K562 (cell line): Measurements from ENCODE around the gene PRDM16.

Experiments
- MCM3 ChIP-seq: fragments of 450-650 bp; IDR thresholded peaks from 2 replicates; pipeline ENCODE4 v1.6.1; 2016
- RB1 ChIP-seq: fragments of 450-650 bp; IDR thresholded peaks from 2 replicates; pipeline ENCODE4 v1.6.1; 2017; ENCODE audit warnings: low read depth, mild to moderate bottlenecking
- SETDB1 ChIP-seq: IDR thresholded peaks from one replicate; pipeline ENCODE4 v1.6.1; 2012; ENCODE audit warnings: low read length, control low read depth, inconsistent platforms
- SIN3B ChIP-seq: fragments of 450-650 bp; IDR thresholded peaks from 2 replicates; pipeline ENCODE4 v1.6.1; 2017; ENCODE audit warnings: low read depth, mild to moderate bottlenecking, moderate library complexity
- SNRNP70 ChIP-seq: fragments of 200-400 bp; formaldehyde crosslinking; optimal IDR thresholded peaks from 2 replicates; pipeline ENCODE3; 2017; ENCODE audit warnings: low read depth, low read length
- ZKSCAN8 ChIP-seq: fragments of 200-800 bp; sonication (Bioruptor generic); IDR thresholded peaks from 2 replicates; pipeline ENCODE4 v1.6.1; 2016; ENCODE audit warnings: missing genetic modification characterization, missing compliant biosample characterization
- ZNF184 ChIP-seq: sonication (generic); formaldehyde crosslinking; IDR thresholded peaks from 2 replicates; pipeline ENCODE4 v1.5.0; 2020; ENCODE audit warnings: missing genetic modification reagents
- ZNF239 ChIP-seq: fragments of 250-450 bp; sonication (Bioruptor Pico); IDR thresholded peaks from 2 replicates; pipeline ENCODE4 v1.4.0; 2020; ENCODE audit warnings: mild to moderate bottlenecking
- TF ChIP-seq, protein P1 (sequence below), 3 experiments: IDR thresholded peaks in 2 of 3; conservative IDR thresholded peaks in 1 of 3; 2 replicates each; pipeline ENCODE4 v1.5.1; 2011 to 2012; ENCODE audit warnings: low read length in 3 of 3, mild to moderate bottlenecking in 3 of 3, control low read depth in 2 of 3, improper control_type of control experiment in 1 of 3, inconsistent platforms in 1 of 3, low read depth in 1 of 3, mixed read lengths in 1 of 3, moderate library complexity in 1 of 3; ENCODE audit not compliant: insufficient read depth in 2 of 3
- TF ChIP-seq, protein P2 (sequence below): fragments of 450-650 bp; IDR thresholded peaks from 2 replicates; pipeline ENCODE4 v1.6.1; 2018; ENCODE audit warnings: mild to moderate bottlenecking, low read depth; ENCODE audit not compliant: partially characterized antibody

DNA sequence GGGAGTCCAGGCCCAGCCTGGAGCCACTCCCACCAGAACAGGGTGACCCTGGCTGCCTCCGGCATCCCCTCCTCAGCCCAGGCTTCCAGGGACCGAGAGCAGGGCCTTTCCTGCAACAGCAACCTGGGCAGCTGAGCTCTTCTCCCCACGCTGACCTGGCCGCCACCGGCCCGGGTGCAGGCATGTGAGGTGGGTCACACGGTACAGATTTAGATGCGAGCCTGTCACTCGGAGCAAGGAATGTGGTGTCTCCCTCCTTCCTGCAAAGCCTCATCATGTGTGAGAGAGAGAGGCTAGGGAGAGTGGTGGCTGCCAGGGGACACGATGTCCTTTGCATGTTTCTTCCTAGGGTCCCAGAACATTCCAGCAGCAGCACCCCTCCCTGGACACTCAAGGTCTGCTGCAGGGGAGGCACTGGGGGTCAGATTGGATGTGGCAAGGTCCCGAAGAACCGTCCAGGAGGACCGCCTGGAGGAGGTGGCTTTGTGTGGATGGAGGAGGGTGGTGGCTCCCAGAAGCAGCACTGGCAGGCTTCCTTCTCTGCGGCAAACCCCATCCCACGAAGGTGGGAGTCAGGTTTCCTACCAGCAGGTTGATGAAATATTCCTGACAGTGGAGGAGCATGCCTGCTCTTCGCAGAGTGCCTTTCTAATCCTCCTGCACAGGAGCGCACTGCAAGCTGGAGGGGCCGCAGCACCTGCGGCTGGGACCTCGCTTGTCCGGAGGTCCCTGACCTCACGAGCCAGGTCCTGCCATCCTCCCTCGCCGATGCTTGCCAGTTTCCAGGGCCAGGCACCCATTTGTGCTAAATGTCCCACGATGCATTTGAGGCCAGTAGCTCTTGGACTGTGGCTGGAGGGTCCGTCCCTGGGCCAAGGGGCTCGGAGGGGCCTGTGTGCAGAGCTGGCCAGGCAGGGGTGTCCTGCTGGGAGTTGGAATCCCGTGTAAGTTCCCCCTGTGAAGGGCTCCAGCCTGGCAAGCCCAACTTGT lies 68.4 kb downstream of the PRDM16 start:
- TF ChIP-seq, protein P1, sequence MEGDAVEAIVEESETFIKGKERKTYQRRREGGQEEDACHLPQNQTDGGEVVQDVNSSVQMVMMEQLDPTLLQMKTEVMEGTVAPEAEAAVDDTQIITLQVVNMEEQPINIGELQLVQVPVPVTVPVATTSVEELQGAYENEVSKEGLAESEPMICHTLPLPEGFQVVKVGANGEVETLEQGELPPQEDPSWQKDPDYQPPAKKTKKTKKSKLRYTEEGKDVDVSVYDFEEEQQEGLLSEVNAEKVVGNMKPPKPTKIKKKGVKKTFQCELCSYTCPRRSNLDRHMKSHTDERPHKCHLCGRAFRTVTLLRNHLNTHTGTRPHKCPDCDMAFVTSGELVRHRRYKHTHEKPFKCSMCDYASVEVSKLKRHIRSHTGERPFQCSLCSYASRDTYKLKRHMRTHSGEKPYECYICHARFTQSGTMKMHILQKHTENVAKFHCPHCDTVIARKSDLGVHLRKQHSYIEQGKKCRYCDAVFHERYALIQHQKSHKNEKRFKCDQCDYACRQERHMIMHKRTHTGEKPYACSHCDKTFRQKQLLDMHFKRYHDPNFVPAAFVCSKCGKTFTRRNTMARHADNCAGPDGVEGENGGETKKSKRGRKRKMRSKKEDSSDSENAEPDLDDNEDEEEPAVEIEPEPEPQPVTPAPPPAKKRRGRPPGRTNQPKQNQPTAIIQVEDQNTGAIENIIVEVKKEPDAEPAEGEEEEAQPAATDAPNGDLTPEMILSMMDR (IDR thresholded peaks at IDR 0.05 in 2 of 3, conservative IDR thresholded peaks at IDR 0.05 in 1 of 3; ENCODE audit: insufficient read depth in 2 of 3, low read depth in 1 of 3, low read length in 3 of 3): no peak
- TF ChIP-seq SETDB1: no peak
- TF ChIP-seq ZNF239 (CRISPR knock-in tag): no peak
- no peak for TF ChIP-seq ZNF184 (CRISPR knock-in tag)
- no peak for TF ChIP-seq RB1
- no peak for TF ChIP-seq ZKSCAN8 (CRISPR knock-in tag)
- TF ChIP-seq SNRNP70: no peak
- no peak for TF ChIP-seq MCM3
- no peak for TF ChIP-seq SIN3B
- TF ChIP-seq, protein P2, sequence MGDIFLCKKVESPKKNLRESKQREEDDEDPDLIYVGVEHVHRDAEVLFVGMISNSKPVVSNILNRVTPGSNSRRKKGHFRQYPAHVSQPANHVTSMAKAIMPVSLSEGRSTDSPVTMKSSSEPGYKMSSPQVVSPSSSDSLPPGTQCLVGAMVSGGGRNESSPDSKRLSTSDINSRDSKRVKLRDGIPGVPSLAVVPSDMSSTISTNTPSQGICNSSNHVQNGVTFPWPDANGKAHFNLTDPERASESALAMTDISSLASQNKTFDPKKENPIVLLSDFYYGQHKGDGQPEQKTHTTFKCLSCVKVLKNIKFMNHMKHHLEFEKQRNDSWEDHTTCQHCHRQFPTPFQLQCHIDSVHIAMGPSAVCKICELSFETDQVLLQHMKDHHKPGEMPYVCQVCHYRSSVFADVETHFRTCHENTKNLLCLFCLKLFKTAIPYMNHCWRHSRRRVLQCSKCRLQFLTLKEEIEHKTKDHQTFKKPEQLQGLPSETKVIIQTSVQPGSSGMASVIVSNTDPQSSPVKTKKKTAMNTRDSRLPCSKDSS: no peak
